ENCODE results near the gene PRSS56.
A peak's percentile ranks its signal among the peaks of the same experiment; 100 is the strongest.
"Not testable (repeated sequence)": the region's sequence is repeated elsewhere in the genome, so short reads cannot be mapped to it uniquely, and the experiment has no call there.

The PRSS56 gene

GRCh38 chr2:232526372-232526941 is 6.3 kb downstream of the PRSS56 start:
- DNase-seq: no peak

DNA sequence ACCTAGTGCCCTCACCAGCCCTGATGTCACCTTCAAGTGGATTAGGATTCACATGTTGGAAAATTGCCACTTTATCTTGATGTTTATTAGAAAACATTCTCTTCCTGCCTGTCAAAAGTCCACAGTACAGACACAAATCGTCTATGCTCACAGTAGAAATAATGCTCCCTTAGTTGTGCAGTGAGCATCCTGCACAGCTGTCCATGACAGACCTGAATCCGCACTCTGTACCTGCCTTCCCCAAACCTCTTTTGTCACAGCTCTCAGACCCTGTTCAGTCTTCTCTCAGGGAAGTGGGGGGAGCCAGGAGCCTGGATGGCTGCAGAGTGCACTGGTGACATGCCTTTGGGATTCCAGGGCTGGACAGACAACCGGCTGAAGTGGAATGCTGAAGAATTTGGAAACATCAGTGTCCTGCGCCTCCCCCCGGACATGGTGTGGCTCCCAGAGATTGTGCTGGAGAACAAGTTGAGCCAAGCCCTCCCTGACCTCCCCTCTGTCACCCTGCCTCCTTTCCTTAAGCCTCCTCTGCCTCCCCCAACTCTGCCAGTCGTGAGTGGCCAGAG is 7.8 kb downstream of the PRSS56 start:
- DNase-seq: no peak

DNA sequence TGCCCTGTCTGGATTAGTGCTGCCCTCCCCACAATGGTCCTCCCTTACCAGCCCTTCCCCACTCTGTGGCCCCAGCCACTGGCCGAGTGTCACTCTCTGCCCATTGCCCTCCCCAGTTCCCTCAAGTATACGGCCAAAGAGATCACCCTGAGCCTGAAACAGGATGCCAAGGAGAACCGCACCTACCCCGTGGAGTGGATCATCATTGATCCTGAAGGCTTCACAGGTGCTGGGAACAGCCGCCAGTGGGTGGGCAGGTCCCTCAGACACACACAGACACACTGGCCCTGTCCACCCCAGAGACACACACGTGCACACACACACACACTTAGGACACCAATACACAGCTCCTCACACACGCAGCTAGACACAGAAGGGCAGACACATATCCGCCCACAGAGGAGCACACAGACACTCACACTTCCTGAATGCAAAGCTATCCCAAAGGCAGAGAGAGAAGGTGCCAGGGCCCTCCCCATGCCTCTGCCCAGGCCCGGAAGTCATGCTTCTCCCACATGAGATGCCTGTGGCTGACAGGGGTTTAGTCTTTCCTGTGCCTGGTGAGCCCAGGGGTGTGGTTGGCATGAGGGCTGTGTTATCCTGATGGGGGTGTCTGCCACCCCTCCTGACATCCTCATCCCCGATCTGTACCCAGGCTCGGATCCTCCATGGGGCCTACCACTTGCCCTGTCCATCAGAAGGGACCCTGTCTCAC is 8.7 kb downstream of the PRSS56 start:
- no peak for DNase-seq

GRCh38 chr2:232529806-232530547 is 9.8 kb downstream of the PRSS56 start:
- no peak for DNase-seq

- DNase-seq: no peak
Observed at GRCh38 chr2:232530626-232531260, 10.6 kb downstream of the PRSS56 start.

DNA sequence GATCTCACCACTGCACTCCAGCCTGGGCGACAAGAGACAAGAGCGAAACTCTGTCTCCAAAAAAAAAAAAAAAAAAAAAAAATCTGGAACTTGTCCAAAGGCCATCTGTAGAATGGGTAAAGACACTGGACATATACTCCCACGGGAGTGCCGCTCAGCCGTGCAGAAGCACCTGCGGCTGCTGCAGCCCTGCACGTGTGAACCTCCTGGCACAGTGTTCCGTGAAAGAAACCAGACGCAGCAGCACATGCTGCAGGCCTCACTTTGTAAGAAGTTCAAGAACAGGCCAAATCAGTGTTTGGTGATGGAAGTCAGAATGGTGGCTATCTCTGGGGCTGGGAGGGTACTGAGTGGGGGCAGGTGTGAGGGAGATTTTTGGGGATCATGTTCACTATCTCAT is 12.2 kb downstream of the PRSS56 start:
- DNase-seq: peak; percentile 78

GRCh38 chr2:232532821-232533220 is 12.6 kb downstream of the PRSS56 start:
- DNase-seq: not testable (repeated sequence)

- DNase-seq: no peak
Observed at GRCh38 chr2:232533944-232534710, 13.9 kb downstream of the PRSS56 start.

DNA sequence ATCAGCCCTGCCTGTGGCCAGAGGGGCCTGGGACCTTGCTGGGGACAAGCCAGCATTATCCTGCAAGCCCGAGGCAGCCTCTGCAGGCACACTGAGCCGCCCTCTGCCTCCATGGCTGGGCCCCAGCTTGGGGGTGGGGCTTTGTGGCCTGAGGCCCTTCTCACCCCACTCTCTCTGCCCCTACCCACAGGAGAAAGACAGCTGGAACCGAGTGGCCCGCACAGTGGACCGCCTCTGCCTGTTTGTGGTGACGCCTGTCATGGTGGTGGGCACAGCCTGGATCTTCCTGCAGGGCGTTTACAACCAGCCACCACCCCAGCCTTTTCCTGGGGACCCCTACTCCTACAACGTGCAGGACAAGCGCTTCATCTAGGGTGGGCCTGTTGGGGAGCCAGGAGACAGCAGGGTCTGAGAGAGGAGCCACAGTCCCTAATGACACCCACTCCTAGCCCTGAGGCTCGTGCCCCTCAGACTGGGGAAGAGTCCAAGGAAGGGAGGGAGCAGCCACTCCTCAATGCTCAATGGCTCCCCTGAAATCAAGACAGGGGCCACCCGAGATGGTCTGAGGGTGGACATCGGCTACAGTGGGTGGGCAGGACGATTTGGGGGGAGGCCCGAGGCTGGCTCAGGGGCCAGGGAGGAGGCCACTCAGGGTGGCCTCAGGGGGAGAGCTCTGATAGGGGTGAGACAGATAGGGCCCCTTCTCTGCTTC is 14.9 kb downstream of the PRSS56 start:
- DNase-seq: no peak

GRCh38 chr2:232535761-232536530 is 15.8 kb downstream of the PRSS56 start:
- no peak for DNase-seq

DNA sequence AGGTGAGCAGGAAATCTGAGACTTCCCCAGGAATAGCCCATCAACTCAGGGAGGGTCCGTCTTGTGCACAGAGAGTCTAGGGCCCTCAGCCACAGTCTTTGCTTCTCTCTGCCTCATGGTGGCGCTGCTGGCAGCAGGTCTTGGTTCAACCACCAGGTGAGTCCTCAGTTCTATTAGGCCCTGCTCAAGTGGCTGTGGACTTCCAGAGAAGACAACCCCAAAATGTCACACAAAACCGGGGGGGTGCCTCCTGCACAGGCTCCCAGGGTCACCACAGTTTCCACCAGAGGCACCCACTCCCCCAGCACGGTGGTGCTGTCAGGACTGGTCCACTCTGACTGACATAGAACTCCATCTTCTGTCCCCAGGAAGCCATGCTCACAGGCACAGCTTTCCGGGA is 16.9 kb downstream of the PRSS56 start:
- DNase-seq: no peak

DNA sequence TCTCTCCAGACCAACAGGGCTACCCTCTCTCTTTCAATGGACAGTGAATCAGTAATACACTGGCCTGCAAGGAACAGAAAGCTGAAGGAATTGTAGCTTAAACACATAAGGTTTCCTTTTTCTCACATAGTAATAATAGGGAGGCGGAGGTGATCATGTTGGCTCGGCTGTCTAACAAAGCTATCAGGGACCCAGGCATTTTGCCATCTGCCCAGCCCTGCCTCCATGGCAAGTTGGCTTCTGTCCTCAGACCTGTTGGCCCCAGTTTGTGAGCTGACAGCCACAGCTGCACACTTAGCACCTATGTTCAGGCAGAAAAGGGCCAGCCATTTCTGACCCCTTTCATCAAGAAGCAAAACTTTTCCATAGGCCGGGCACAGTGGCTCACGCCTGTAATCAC is 17.3 kb downstream of the PRSS56 start:
- no peak for DNase-seq

DNA sequence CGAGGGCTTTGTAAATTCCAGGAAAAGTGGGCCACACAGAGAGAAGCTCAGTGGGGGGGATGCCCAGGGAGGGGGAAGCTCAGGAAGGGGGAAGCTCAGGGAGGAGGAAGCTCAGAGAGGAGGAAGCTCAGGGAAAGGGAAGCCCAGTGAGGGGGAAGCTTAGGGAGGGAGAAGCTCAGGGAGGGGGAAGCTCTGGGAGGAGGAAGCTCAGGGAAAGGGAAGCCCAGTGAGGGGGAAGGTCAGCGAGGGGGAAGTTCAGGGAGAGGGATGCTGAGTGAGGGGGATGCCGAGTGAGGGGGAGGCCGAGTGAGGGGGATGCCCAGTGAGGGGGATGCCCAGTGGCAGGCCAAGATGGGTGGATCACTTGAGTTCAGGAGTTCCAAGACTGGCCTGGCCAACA is 18.5 kb downstream of the PRSS56 start:
- DNase-seq: no peak

- no peak for DNase-seq
Observed at GRCh38 chr2:232539298-232540231, 19.4 kb downstream of the PRSS56 start, which contains the start of gene CHRNG. TSS of gene CHRNG (plus strand) at chr2:232539692. CDS start at chr2:232539748, 56 bp downstream.

DNA sequence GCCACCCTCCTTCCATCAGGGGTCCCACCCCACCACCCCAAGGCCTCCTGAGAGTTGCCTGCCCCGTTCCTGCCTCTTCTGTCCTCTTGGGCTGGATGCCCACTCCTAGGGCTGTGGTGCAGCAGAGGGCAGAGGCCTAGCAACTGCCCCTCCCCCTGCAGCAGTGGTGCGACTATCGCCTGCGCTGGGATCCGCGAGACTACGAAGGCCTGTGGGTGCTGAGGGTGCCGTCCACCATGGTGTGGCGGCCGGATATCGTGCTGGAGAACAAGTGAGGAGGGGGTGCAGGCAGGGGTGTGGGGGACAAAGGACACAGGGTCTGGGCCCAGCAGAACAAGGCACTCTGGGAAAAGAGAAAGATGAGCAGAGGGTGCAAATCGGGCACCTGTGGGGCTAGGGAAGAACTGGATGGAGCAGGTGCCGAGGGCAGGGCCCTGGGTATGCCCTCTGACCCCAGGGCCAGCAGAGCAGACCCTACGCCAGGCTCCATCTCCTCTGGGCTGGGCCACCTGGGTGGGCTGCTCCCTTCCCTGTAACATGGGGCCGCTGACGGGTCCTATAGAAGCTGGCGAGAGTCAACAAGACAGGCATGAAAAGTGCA is 20.4 kb downstream of the PRSS56 start:
- no peak for DNase-seq

DNA sequence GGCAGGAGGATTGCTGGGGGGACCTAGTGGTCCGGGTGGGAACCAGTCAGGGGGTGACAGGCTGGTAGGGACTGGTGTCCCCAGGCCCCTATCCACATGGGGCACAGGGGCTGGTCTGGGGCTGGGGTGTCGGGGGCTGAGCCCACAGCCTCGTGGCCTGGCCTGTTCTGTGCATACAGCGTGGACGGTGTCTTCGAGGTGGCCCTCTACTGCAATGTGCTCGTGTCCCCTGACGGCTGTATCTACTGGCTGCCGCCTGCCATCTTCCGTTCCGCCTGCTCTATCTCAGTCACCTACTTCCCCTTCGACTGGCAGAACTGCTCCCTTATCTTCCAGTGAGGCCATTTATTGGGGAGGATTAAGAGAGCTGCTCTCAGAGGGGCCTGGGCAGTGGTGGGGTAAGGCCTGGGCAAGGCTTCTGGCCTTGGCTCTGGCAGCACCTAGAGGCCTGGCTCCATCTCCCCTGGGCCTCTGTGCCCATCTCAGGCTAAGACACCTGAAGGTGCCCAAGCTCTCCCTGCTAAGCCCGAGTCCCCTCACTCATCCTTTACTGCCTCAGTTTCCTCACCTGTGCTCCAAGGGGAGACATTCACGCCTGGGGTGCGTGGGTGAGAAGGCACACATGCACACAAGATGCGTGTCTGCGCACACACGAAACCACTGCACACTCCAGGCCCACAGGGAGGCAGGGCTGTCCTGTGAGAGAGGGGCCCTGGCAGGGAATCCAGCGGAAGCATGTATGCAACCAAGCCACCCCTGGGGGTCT is 21.2 kb downstream of the PRSS56 start:
- no peak for DNase-seq

DNA sequence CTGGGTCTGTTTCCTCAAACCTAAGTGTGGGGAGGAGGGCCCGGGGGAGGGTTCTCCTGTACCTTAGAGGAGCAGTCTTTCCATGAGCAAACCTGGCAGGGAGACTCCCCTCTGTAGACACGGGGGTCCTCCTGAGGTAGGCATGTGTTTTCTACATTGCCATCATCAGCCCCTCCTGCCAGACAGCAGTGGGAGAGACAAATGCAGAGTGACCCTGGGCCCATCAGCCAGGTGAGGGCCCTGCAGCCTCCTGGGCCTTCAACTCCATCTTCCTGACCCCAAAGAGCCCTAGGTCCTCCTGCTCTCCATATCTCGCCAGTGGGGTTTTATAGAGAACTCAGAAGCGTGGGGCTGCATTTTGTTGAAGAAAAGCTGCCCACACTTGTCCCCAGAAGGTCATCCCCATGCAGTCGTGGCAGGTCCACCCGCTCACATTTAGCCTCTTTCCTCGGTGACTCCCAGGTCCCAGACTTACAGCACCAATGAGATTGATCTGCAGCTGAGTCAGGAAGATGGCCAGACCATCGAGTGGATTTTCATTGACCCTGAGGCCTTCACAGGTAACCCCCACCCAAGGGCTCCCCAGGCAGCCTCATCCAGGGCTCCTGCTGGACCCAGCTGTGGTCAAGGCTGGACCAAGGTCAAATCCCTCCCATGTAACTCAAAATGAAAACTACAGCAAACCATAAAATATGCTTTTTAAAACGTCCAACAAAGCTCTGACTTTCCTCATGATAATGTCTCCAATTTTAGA is 21.9 kb downstream of the PRSS56 start:
- no peak for DNase-seq
